K562 (cell line): ENCODE measurements around the gene PRSS48. TPM values are rescaled to one million over a fixed set of nuclear protein-coding genes. Genes with fewer than 3 reads are reported as not detected.

Source experiments
- ATAC-seq: fragments of 200-7000 bp; cut with Tn5 transposase; 3 replicates; pipeline ENCODE4 v1.9.1; 2020; ENCODE audit warnings: moderate library complexity
- BruUV-seq: library from RNA; stranded (reverse); fragments of 400-500 nt; replicated peaks from 2 replicates; lab custom pipeline; 2021; lab: Mats Ljungman, UMichigan
- CTCF ChIA-PET: fragments of 300-600 bp; formaldehyde crosslinking; extraction: SDS; loops from one replicate; lab custom pipeline; 2021; ENCODE audit warnings: low intra/inter-chr PET ratio; lab: Yijun Ruan, JAX
- POLR2A ChIA-PET: fragments of 300-600, 350-650 bp; sonication (Branson Sonifier 250); formaldehyde crosslinking; extraction: SDS; loops from one replicate; lab custom pipeline; 2021; ENCODE audit warnings: antibody characterized with exemption, inconsistent platforms; lab: Yijun Ruan, JAX
- DNase-seq, 4 experiments: peaks; one replicate each; pipeline versions ENCODE4 v3.0.0 to v3.0.0-alpha.2; 2011 to 2018; ENCODE audit warnings: low spot score in 3 of 4, mixed read lengths in 3 of 4; ENCODE audit errors: extremely low read depth in 1 of 4
- FAIRE-seq: peaks from 2 replicates; lab custom pipeline; 2011; peaks lifted over from hg19 to GRCh38; lab: Jason Lieb, UNC
- H2AFZ ChIP-seq: 2 replicates; pipeline ENCODE4 v1.6.0; 2011; ENCODE audit warnings: low read depth, low read length, control low read depth, inconsistent platforms
- H3K27ac ChIP-seq: fragments of 200-600 bp; 3 replicates; pipeline ENCODE4 v1.8.0; 2011; ENCODE audit warnings: low read depth, mild to moderate bottlenecking, control low read depth, inconsistent platforms, low read length, moderate library complexity, mixed read lengths; ENCODE audit errors: extremely low read depth
- H3K27me3 ChIP-seq, 2 experiments: fragments of 300-600 bp in 1 of 2; 2 replicates in 1 of 2; 3 replicates in 1 of 2; pipeline versions ENCODE4 v1.6.0 to v1.8.0; 2011; ENCODE audit warnings: inconsistent platforms in 2 of 2, low read length in 2 of 2, mild to moderate bottlenecking in 1 of 2, mixed read lengths in 1 of 2, moderate library complexity in 1 of 2; ENCODE audit not compliant: control insufficient read depth in 2 of 2, insufficient read depth in 2 of 2
- H3K36me3 ChIP-seq: fragments of 300-600 bp; 3 replicates; pipeline ENCODE4 v1.8.0; 2011; ENCODE audit warnings: mild to moderate bottlenecking, low read length, inconsistent platforms; ENCODE audit not compliant: control insufficient read depth, insufficient read depth
- H3K4me1 ChIP-seq, 2 experiments: fragments of 200-600 bp in 1 of 2; replicated peaks in 1 of 2; 2 replicates in 1 of 2; 3 replicates in 1 of 2; pipeline versions ENCODE4 v1.5.1 to v1.8.0; 2011; ENCODE audit warnings: inconsistent platforms in 2 of 2, low read length in 2 of 2, mild to moderate bottlenecking in 1 of 2, mixed read lengths in 1 of 2, moderate library complexity in 1 of 2; ENCODE audit not compliant: control insufficient read depth in 2 of 2, insufficient read depth in 2 of 2
- H3K4me2 ChIP-seq: 2 replicates; pipeline ENCODE4 v1.6.1; 2011; ENCODE audit warnings: low read length, control low read depth, inconsistent platforms, mixed read lengths; ENCODE audit not compliant: insufficient read depth
- H3K4me3 ChIP-seq: fragments of 200-600 bp; sonication (generic), shearing (Covaris generic); 2 replicates; pipeline ENCODE4 v1.5.1; 2016; ENCODE audit warnings: control low read depth, inconsistent platforms
- H3K79me2 ChIP-seq: fragments of 200-600 bp; 3 replicates; pipeline ENCODE4 v1.8.0; 2011; ENCODE audit warnings: low read length, inconsistent platforms; ENCODE audit not compliant: control insufficient read depth, insufficient read depth
- H3K9ac ChIP-seq, 2 experiments: 2 replicates each; pipeline versions ENCODE4 v1.6.0 to v1.6.1; 2011; ENCODE audit warnings: low read depth in 2 of 2, low read length in 2 of 2, control low read depth in 1 of 2, inconsistent platforms in 1 of 2, mild to moderate bottlenecking in 1 of 2, mixed read lengths in 1 of 2; ENCODE audit not compliant: insufficient read depth in 1 of 2
- H3K9me1 ChIP-seq: one replicate; pipeline ENCODE4 v1.6.0; 2011; ENCODE audit warnings: inconsistent platforms, mild to moderate bottlenecking, low read length, moderate library complexity; ENCODE audit not compliant: control insufficient read depth, insufficient read depth
- H3K9me3 ChIP-seq: replicated peaks from 2 replicates; pipeline ENCODE4 v1.5.1; 2011; ENCODE audit warnings: low read depth, low read length, inconsistent platforms; ENCODE audit not compliant: control insufficient read depth, insufficient read depth
- H4K20me1 ChIP-seq: replicated peaks from 2 replicates; pipeline ENCODE4 v1.6.1; 2011; ENCODE audit warnings: low read length, inconsistent platforms, mixed read lengths; ENCODE audit not compliant: control insufficient read depth, insufficient read depth
- JUN ChIP-seq, 2 experiments: sonication (generic) in 1 of 2; formaldehyde crosslinking in 1 of 2; IDR thresholded peaks; 2 replicates each; pipeline versions ENCODE4 v1.6.1 to v1.8.0; 2012 to 2022; ENCODE audit warnings: borderline replicate concordance in 2 of 2, mild to moderate bottlenecking in 2 of 2, improper control_type of control experiment in 1 of 2, low read depth in 1 of 2, low read length in 1 of 2, missing genetic modification reagents in 1 of 2
- SPI1 ChIP-seq: IDR thresholded peaks from 2 replicates; pipeline ENCODE4 v1.6.1; 2011; ENCODE audit warnings: low read depth, low read length, control low read depth, borderline replicate concordance
- SUPT5H ChIP-seq: fragments of 450-650 bp; IDR thresholded peaks from 2 replicates; pipeline ENCODE4 v1.6.1; 2016
- TCF3 ChIP-seq: sonication (generic); formaldehyde crosslinking; IDR thresholded peaks from 2 replicates; pipeline ENCODE4 v1.4.0; 2020; ENCODE audit warnings: mild to moderate bottlenecking, missing genetic modification reagents
- TFAP4 ChIP-seq: sonication (generic); formaldehyde crosslinking; IDR thresholded peaks from 2 replicates; pipeline ENCODE4 v1.8.0; 2022; ENCODE audit warnings: missing genetic modification reagents, mild to moderate bottlenecking, moderate library complexity, borderline replicate concordance
- ZNF197 ChIP-seq: fragments of 200-800 bp; sonication (Bioruptor generic); IDR thresholded peaks from 2 replicates; pipeline ENCODE4 v1.6.1; 2016; ENCODE audit warnings: low read depth, missing genetic modification characterization, missing compliant biosample characterization
- ZNF274 ChIP-seq: IDR thresholded peaks from 2 replicates; pipeline ENCODE4 v1.6.1; 2011; ENCODE audit warnings: low read depth, mild to moderate bottlenecking, low read length, moderate library complexity, borderline replicate concordance
- WGBS: fragments of 100-300 bp; shearing (Covaris generic); methylation state at CpG from one replicate; pipeline ENCODE4 v1.1.6; 2016; ENCODE audit warnings: low coverage, mixed read lengths; ENCODE audit not compliant: insufficient coverage; ENCODE audit errors: missing lambda C conversion rate; 5-methylcytosine and 5-hydroxymethylcytosine counted together
- in situ Hi-C: fragments of 300-500 bp; cut with MboI; formaldehyde crosslinking; loops from 4 replicates; pipeline ENCODE4 v1.15.0; 2018; ENCODE audit warnings: inconsistent platforms, mixed read lengths
- intact Hi-C: fragments of 100-400 bp; cut with micrococcal nuclease; formaldehyde crosslinking; loops from 2 replicates; pipeline ENCODE4 v1.14.2; 2022
- polyA plus RNA-seq, 8 experiments: library from polyadenylated mRNA; depleted of rRNA in 4 of 8; stranded (reverse) in 5 of 8; unstranded in 3 of 8; fragments of >200 nt; fragmentation: Nextera tagmentation in 2 of 8; fragmentation: Illumina TruSeq in 1 of 8; extraction: Ambion mirVana in 2 of 8; extraction: Trizol in 1 of 8; gene quantifications; 2 replicates each; pipeline versions ENCODE4 v1.2.1 to v1.2.3, GENCODE V29; 2011 to 2014; ENCODE audit warnings: inconsistent platforms in 1 of 8, missing spikeins in 1 of 8
- total RNA-seq, 7 experiments: library from RNA; depleted of rRNA in 6 of 7; stranded (reverse); fragments of >200 nt in 6 of 7; fragmentation: Illumina TruSeq in 2 of 7; extraction: Trizol in 2 of 7; gene quantifications; 2 replicates each; pipeline versions ENCODE4 v1.2.1 to v1.2.3, GENCODE V29; 2011 to 2021; ENCODE audit warnings: low replicate concordance in 1 of 7

The PRSS48 gene
- total and polyA plus RNA-seq, 9 of the 15 experiments (the other 6 are each of a cell fraction or from before 2014, with no cell fraction given): not detected

- DNase-seq: no peak
- Histone ChIP-seq H3K36me3 (no peaks in the 10 kb centered on the region), H3K27ac (no peak overlapping the region), H2AFZ (no peak overlapping the region), H3K27me3 (peaks cover 22 to 25% of the 10 kb centered on the region in 2 experiments), H3K9me3 (no peaks in the 10 kb centered on the region), H3K79me2 (no peaks in the 10 kb centered on the region), H3K4me2 (no peak overlapping the region), H4K20me1 (no peaks in the 10 kb centered on the region), H3K4me1 (peaks cover 0 to 11% of the 10 kb centered on the region in 2 experiments; a peak in 2 of 5 replicates), H3K9ac (no peak overlapping the region), H3K4me3 (no peak overlapping the region), H3K9me1 (no peaks in the 10 kb centered on the region)
- no peak for TF ChIP-seq ZNF197
- intact Hi-C loops (no loop called here), in situ Hi-C loops (no loop called here)
- POLR2A ChIA-PET: no interaction called here
- ATAC-seq: no peak
- CTCF ChIA-PET: no interaction called here
- no peak for FAIRE-seq
- BruUV-seq: no TSS peak
Observed at GRCh38 chr4:151322570-151322969, 45.6 kb downstream of the PRSS48 start.

GRCh38 chr4:151323667-151324066 is 46.7 kb downstream of the PRSS48 start:
- DNase-seq (no peak), FAIRE-seq (no peak), ATAC-seq (no peak)
- in situ Hi-C loops: no loop called here
- Histone ChIP-seq H3K9ac (no peak overlapping the region), H3K27ac (no peak overlapping the region), H2AFZ (no peak overlapping the region), H3K9me1 (no peaks in the 10 kb centered on the region), H3K4me2 (no peak overlapping the region), H3K79me2 (no peaks in the 10 kb centered on the region), H3K27me3 (peaks cover 22 to 29% of the 10 kb centered on the region in 2 experiments), H3K9me3 (no peaks in the 10 kb centered on the region), H3K4me1 (peaks cover 0 to 11% of the 10 kb centered on the region in 2 experiments; a peak in 2 of 5 replicates), H3K4me3 (no peak overlapping the region), H4K20me1 (no peaks in the 10 kb centered on the region), H3K36me3 (no peaks in the 10 kb centered on the region)
- intact Hi-C loops: no loop called here
- POLR2A ChIA-PET: no interaction called here
- 0% methylated on average over 1 of the region's 1 CpG for WGBS
- CTCF ChIA-PET: no interaction called here
- no TSS peak for BruUV-seq
- no peak for TF ChIP-seq TCF3 (CRISPR knock-in tag)
- TF ChIP-seq SUPT5H: no peak
- TF ChIP-seq SPI1: no peak
- TF ChIP-seq JUN (IDR thresholded peaks at IDR 0.05; ENCODE audit: borderline replicate concordance, low read depth, low read length): no peak
- TF ChIP-seq JUN (CRISPR knock-in tag; IDR thresholded peaks at IDR 0.05; ENCODE audit: borderline replicate concordance): no peak
- no peak for TF ChIP-seq TFAP4 (CRISPR knock-in tag)
- no peak for TF ChIP-seq ZNF274
